Activated CD4-positive, alpha-beta T cell treated with anti-CD3 and anti-CD28 coated beads, Interleukin-2, amount 50 U/mL, for 4 hours (primary cell): Measurements from ENCODE around the gene GTPBP6.
"Not testable (repeated sequence)": the region's sequence is repeated elsewhere in the genome, so short reads cannot be mapped to it uniquely, and the experiment has no call there.

Experiments used
- DNase-seq, 2 experiments: peaks; one replicate each; pipeline ENCODE4 v3.0.0-alpha.2; 2020

The GTPBP6 gene

GRCh38 chrX:334331-334891, 15.8 kb upstream of the GTPBP6 start:
- no peak for DNase-seq

GRCh38 chrX:333611-334311, 15.2 kb upstream of the GTPBP6 start:
- no peak for DNase-seq

GRCh38 chrX:332916-333610, 14.5 kb upstream of the GTPBP6 start:
- no peak for DNase-seq

- no peak for DNase-seq
Measured at GRCh38 chrX:332496-332860, 13.9 kb upstream of the GTPBP6 start.

GRCh38 chrX:331825-332495, 13.4 kb upstream of the GTPBP6 start:
- DNase-seq = no peak

- DNase-seq = no peak
Measured at GRCh38 chrX:331151-331824, 12.7 kb upstream of the GTPBP6 start.

GRCh38 chrX:330726-331150, 12.1 kb upstream of the GTPBP6 start:
- no peak for DNase-seq

GRCh38 chrX:330141-330725, 11.6 kb upstream of the GTPBP6 start:
- not testable (repeated sequence) for DNase-seq

- no peak for DNase-seq
Measured at GRCh38 chrX:329291-329910, 10.8 kb upstream of the GTPBP6 start.

GRCh38 chrX:327660-328126, 9.1 kb upstream of the GTPBP6 start:
- no peak for DNase-seq

- not testable (repeated sequence) for DNase-seq
Measured at GRCh38 chrX:324664-325063, 6.1 kb upstream of the GTPBP6 start.

- peak; percentile 34 to 47 for DNase-seq
Measured at GRCh38 chrX:323721-324628, 5.4 kb upstream of the GTPBP6 start.

- DNase-seq = no peak
Measured at GRCh38 chrX:320126-320783, 1.7 kb upstream of the GTPBP6 start.

- no peak for DNase-seq
Measured at GRCh38 chrX:319579-320125, 1.1 kb upstream of the GTPBP6 start.

- DNase-seq = peak; percentile 97 to 98
Measured at GRCh38 chrX:318068-318738, 393 bp downstream of the GTPBP6 start.

- no peak for DNase-seq
Measured at GRCh38 chrX:317424-318067, 1.1 kb downstream of the GTPBP6 start.

- no peak for DNase-seq
Measured at GRCh38 chrX:316351-317325, 2.0 kb downstream of the GTPBP6 start.
